Tibial nerve (tissue), 4 donors: ENCODE results near the gene HSD17B3. TPM values are rescaled to one million over a fixed set of nuclear protein-coding genes. Genes with fewer than 3 reads are reported as not detected.

ENCODE experiments used
- DNase-seq, 2 donors: peaks; one replicate each; pipeline ENCODE4 v3.0.0-alpha.2; 2019; ENCODE audit warnings: low spot score in 2 of 2
- H3K27ac ChIP-seq, 4 donors: fragments of 200-600 bp; sonication (generic) in 3 of 4; one replicate each; pipeline ENCODE4 v1.5.1; 2017 to 2019; ENCODE audit warnings: mild to moderate bottlenecking in 1 of 4
- H3K27me3 ChIP-seq, 2 donors: fragments of 200-600 bp; sonication (generic) in 1 of 2; one replicate each; pipeline versions ENCODE4 v1.5.1 to v1.6.0; 2017 to 2019
- H3K36me3 ChIP-seq, 3 donors: fragments of 200-600 bp; sonication (generic); one replicate each; pipeline ENCODE4 v1.5.1; 2018 to 2019
- H3K4me1 ChIP-seq, 4 donors: fragments of 200-600 bp; sonication (generic) in 3 of 4; one replicate each; pipeline ENCODE4 v1.5.1; 2017 to 2019
- H3K4me3 ChIP-seq, 4 donors: fragments of 200-600 bp; sonication (generic) in 3 of 4; one replicate each; pipeline ENCODE4 v1.5.1; 2017 to 2019; ENCODE audit warnings: mild to moderate bottlenecking in 1 of 4, moderate library complexity in 1 of 4
- H3K9me3 ChIP-seq, 4 donors: fragments of 200-600 bp; sonication (generic) in 3 of 4; one replicate each; pipeline ENCODE4 v1.5.1; 2017 to 2019
- CTCF ChIP-seq, 5 experiments: fragments of 200-600 bp in 3 of 5; fragments of 450-650 bp in 2 of 5; sonication (generic) in 3 of 5; IDR thresholded peaks; one replicate each; pipeline ENCODE4 v1.5.1; 2016 to 2019; ENCODE audit warnings: antibody characterized with exemption in 5 of 5, mild to moderate bottlenecking in 3 of 5, moderate library complexity in 2 of 5
- EP300 ChIP-seq, 2 donors: sonication (generic); formaldehyde crosslinking; IDR thresholded peaks; one replicate each; pipeline ENCODE4 v1.6.1; 2017; ENCODE audit warnings: antibody characterized with exemption in 2 of 2, mild to moderate bottlenecking in 1 of 2
- POLR2A ChIP-seq, 2 donors: fragments of 450-650 bp; IDR thresholded peaks; one replicate each; pipeline ENCODE4 v1.6.1; 2017; ENCODE audit warnings: antibody characterized with exemption in 2 of 2, mild to moderate bottlenecking in 2 of 2, moderate library complexity in 2 of 2
- WGBS, 2 donors: methylation state at CpG; one replicate each; pipeline ENCODE4 v1.1.5; 2018; 5-methylcytosine and 5-hydroxymethylcytosine counted together
- total RNA-seq, 4 donors: library from RNA; depleted of rRNA; stranded (reverse); fragments of >200 nt; gene quantifications; one replicate each; pipeline ENCODE4 v1.1.0, GENCODE V29; 2016

HSD17B3 gene
- total RNA-seq, 4 donors from 2014 or later, result 0.66 to 6.7 (median 1.1) TPM

DNA sequence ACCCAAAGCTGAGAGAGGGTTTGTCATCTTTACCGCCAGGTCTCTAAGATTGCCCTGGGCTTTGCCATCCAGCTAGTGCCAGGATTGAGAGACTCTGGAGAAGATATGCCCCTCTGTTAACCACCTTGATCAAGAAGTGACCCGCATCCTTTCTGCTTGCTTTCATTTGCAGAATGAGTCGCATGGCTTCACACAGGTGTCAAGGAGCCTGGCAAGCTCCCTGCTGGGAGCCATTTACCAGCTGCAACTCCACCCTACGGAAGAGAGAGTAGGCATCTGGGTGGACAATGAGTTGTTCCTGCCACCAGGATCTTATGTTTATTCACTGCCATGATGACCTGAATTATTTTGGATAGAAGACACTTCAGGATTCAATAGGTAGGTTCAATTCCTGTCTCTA, 43.0 kb downstream of the HSD17B3 start:
- no peaks in the 10 kb centered on the region for H3K36me3 ChIP-seq
- no peak overlapping the region for H3K27ac ChIP-seq
- peaks cover 0 to 2% of the 10 kb centered on the region in 2 donors for H3K27me3 ChIP-seq
- H3K9me3 ChIP-seq, result no peaks in the 10 kb centered on the region
- TF ChIP-seq POLR2A (IDR thresholded peaks at IDR 0.05), result no peak
- no peak for TF ChIP-seq CTCF (IDR thresholded peaks at IDR 0.05)
- TF ChIP-seq EP300 (IDR thresholded peaks at IDR 0.05), result no peak
- 95 to 96% methylated on average over 4 of the region's 4 CpGs for WGBS, 2 donors
- no peak for DNase-seq
- peaks cover 0 to 5% (median 0%) of the 10 kb centered on the region in 4 donors for H3K4me1 ChIP-seq
- H3K4me3 ChIP-seq, result no peak overlapping the region

GRCh38 chr9:96256800-96257199, 45.2 kb downstream of the HSD17B3 start:
- H3K9me3 ChIP-seq, result no peaks in the 10 kb centered on the region
- TF ChIP-seq CTCF (IDR thresholded peaks at IDR 0.05), result no peak
- TF ChIP-seq EP300 (IDR thresholded peaks at IDR 0.05), result no peak
- TF ChIP-seq POLR2A (IDR thresholded peaks at IDR 0.05), result no peak
- H3K36me3 ChIP-seq, result no peaks in the 10 kb centered on the region
- peaks cover 0 to 2% of the 10 kb centered on the region in 2 donors for H3K27me3 ChIP-seq
- WGBS, 2 donors, result 61 to 66% methylated on average over 9 of the region's 9 CpGs
- DNase-seq, result no peak
- H3K4me3 ChIP-seq, result no peak overlapping the region
- peaks cover 0 to 10% (median 0%) of the 10 kb centered on the region in 4 donors for H3K4me1 ChIP-seq
- H3K27ac ChIP-seq, result no peak overlapping the region

DNA sequence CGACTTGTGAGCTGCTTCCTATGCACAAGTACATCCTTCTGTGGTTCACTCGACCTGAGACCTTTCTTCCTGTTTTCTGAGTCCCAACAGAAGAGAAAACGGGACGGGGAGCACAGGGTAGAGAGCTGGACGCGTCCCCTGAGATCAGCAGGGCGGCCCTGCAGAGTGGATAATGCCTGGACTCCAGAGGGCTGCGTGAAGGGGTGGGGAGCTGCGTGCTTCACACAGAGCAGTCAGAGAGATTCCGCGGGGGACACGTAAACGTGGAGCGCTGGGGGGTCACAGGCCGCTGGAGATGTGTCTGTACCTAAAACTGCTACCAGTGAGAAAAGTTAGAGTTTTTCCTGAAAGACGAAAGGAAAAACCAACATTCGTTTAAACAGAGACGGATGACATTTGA, 46.3 kb downstream of the HSD17B3 start:
- no peak overlapping the region for H3K27ac ChIP-seq
- no peak overlapping the region for H3K4me3 ChIP-seq
- H3K36me3 ChIP-seq, result no peaks in the 10 kb centered on the region
- peaks cover 0 to 10% (median 0%) of the 10 kb centered on the region in 4 donors for H3K4me1 ChIP-seq
- no peaks in the 10 kb centered on the region for H3K9me3 ChIP-seq
- DNase-seq, result no peak
- H3K27me3 ChIP-seq, result peaks cover 0 to 2% of the 10 kb centered on the region in 2 donors
- TF ChIP-seq EP300 (IDR thresholded peaks at IDR 0.05), result no peak
- 80 to 81% methylated on average over 18 of the region's 18 CpGs for WGBS, 2 donors

- Histone ChIP-seq H3K27ac (peak overlapping the region in 2 of 4 donors; percentile 15 to 51), H3K27me3 (peaks cover 0 to under 1% of the 10 kb centered on the region in 2 donors), H3K4me1 (peaks cover 0 to 10% (median 0%) of the 10 kb centered on the region in 4 donors), H3K36me3 (no peaks in the 10 kb centered on the region), H3K4me3 (no peak overlapping the region), H3K9me3 (no peaks in the 10 kb centered on the region)
- DNase-seq, result no peak
- 43 to 48% methylated on average over 11 of the region's 11 CpGs for WGBS, 2 donors
- TF ChIP-seq EP300 (IDR thresholded peaks at IDR 0.05), result no peak
- TF ChIP-seq CTCF (IDR thresholded peaks at IDR 0.05), result no peak
- TF ChIP-seq POLR2A (IDR thresholded peaks at IDR 0.05), result no peak
Measured at GRCh38 chr9:96253059-96253696, 48.8 kb downstream of the HSD17B3 start.

- 93 to 97% methylated on average over 4 of the region's 4 CpGs for WGBS, 2 donors
- no peak overlapping the region for H3K4me3 ChIP-seq
- no peak overlapping the region for H3K27ac ChIP-seq
- H3K4me1 ChIP-seq, result peaks cover 0 to 10% (median 0%) of the 10 kb centered on the region in 4 donors
- no peaks in the 10 kb centered on the region for H3K27me3 ChIP-seq
- no peak for TF ChIP-seq CTCF (IDR thresholded peaks at IDR 0.05)
- no peaks in the 10 kb centered on the region for H3K36me3 ChIP-seq
- no peaks in the 10 kb centered on the region for H3K9me3 ChIP-seq
- DNase-seq, result no peak
Measured at GRCh38 chr9:96251451-96251850, 50.5 kb downstream of the HSD17B3 start.
